Measurements from ENCODE around the gene FRMPD3. TPM values are rescaled to one million over a fixed set of nuclear protein-coding genes. Genes with fewer than 3 reads are reported as not detected.

The FRMPD3 gene
- total RNA-seq, 1 experiment from 2014 or later = 0.99 TPM

DNA sequence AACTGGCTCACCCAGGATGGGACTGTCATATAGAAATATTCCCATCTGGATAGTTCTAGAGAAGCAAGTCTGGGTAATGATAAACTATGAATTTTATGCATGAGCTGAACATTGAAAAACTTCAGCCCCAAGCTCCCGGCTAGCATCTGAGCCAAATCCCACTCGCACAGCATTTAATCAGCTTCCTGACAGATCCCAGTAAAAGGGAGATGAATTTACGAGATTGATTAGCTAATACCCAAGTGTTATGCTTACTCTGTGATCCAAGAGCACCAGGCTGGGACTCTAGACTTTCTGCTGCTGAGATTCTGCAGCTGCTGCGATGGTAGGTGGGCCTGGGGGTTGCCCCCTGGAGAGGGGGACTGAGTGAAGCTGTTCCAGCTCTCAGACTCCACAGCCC, 28.0 kb downstream of the FRMPD3 start:
- H3K27me3 Mint-ChIP-seq (ENCODE audit: unreplicated experiment) = peaks cover 42% of the 10 kb centered on the region

GRCh38 chrX:107480272-107480671, 30.8 kb downstream of the FRMPD3 start:
- no TSS peak for BruUV-seq (replicated peaks)
- no peak overlapping the region for H3K4me3 Mint-ChIP-seq (ENCODE audit: low read depth, unreplicated experiment)

More for the DNA sequence above, 28.0 kb downstream of the FRMPD3 start:
- CTCF ChIA-PET = interaction anchor here (0.6 kb wide), 1 partner anchor 192 kb away, joined by 5 read pairs; no protein-coding TSS in a partner anchor
- intact Hi-C loops (cut with micrococcal nuclease; ENCODE audit: unreplicated experiment) = no loop called here
- Mint-ChIP-seq H3K4me3 (ENCODE audit: low read depth, unreplicated experiment) (no peak overlapping the region), H3K9me3 (ENCODE audit: low read depth, unreplicated experiment) (no peaks in the 10 kb centered on the region), H3K27ac (ENCODE audit: unreplicated experiment) (no peak overlapping the region), H3K4me1 (ENCODE audit: low read depth, unreplicated experiment) (no peaks in the 10 kb centered on the region), H3K36me3 (ENCODE audit: insufficient read depth, unreplicated experiment) (no peaks in the 10 kb centered on the region)
- DNase-seq = no peak
- TF ChIP-seq CTCF (IDR thresholded peaks at IDR 0.05; ENCODE audit: unreplicated experiment) = no peak
- no TSS peak for BruUV-seq (replicated peaks)

DNA sequence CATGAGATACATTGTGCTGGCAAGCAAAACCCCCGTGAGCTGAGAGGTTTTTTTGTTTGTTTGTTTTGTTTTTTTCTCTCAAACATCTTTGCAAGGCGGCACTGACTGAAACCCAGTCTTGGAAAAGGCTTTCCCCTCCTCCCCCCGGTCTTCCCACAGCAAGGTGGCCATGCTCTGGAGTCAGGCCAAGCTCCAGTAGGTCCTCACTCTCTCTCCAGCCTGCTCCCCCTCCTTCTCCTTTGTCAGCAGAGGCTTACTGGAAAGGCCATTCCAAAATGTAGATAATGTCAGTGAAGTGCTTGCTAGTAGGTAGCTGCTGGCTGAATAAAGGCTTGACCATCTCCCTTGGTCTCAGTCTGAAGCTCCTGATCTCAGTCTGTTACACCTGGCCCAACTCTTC, 32.6 kb downstream of the FRMPD3 start:
- Mint-ChIP-seq H3K36me3 (ENCODE audit: insufficient read depth, unreplicated experiment) (no peaks in the 10 kb centered on the region), H3K4me1 (ENCODE audit: low read depth, unreplicated experiment) (no peaks in the 10 kb centered on the region), H3K9me3 (ENCODE audit: low read depth, unreplicated experiment) (no peaks in the 10 kb centered on the region), H3K27ac (ENCODE audit: unreplicated experiment) (no peak overlapping the region), H3K27me3 (ENCODE audit: unreplicated experiment) (peaks cover 34% of the 10 kb centered on the region), H3K4me3 (ENCODE audit: low read depth, unreplicated experiment) (no peak overlapping the region)
- no TSS peak for BruUV-seq (replicated peaks)
- TF ChIP-seq CTCF (IDR thresholded peaks at IDR 0.05; ENCODE audit: unreplicated experiment) = no peak
- CTCF ChIA-PET = no interaction called here
- no peak for DNase-seq
- intact Hi-C loops (cut with micrococcal nuclease; ENCODE audit: unreplicated experiment) = no loop called here

More at GRCh38 chrX:107480272-107480671, 30.8 kb downstream of the FRMPD3 start:
- Mint-ChIP-seq H3K4me1 (ENCODE audit: low read depth, unreplicated experiment) (no peaks in the 10 kb centered on the region), H3K27ac (ENCODE audit: unreplicated experiment) (no peak overlapping the region), H3K36me3 (ENCODE audit: insufficient read depth, unreplicated experiment) (no peaks in the 10 kb centered on the region), H3K27me3 (ENCODE audit: unreplicated experiment) (peaks cover 34% of the 10 kb centered on the region), H3K9me3 (ENCODE audit: low read depth, unreplicated experiment) (no peaks in the 10 kb centered on the region)
- intact Hi-C loops (cut with micrococcal nuclease; ENCODE audit: unreplicated experiment) = no loop called here
- no peak for TF ChIP-seq CTCF (IDR thresholded peaks at IDR 0.05; ENCODE audit: unreplicated experiment)
- CTCF ChIA-PET = interaction anchor here (0.7 kb wide), 1 partner anchor 346 kb away, joined by 3 read pairs; no protein-coding TSS in a partner anchor
- no peak for DNase-seq

- BruUV-seq (replicated peaks) = no TSS peak
- Mint-ChIP-seq H3K9me3 (ENCODE audit: low read depth, unreplicated experiment) (no peaks in the 10 kb centered on the region), H3K4me1 (ENCODE audit: low read depth, unreplicated experiment) (no peaks in the 10 kb centered on the region), H3K36me3 (ENCODE audit: insufficient read depth, unreplicated experiment) (no peaks in the 10 kb centered on the region), H3K27ac (ENCODE audit: unreplicated experiment) (no peak overlapping the region), H3K4me3 (ENCODE audit: low read depth, unreplicated experiment) (no peak overlapping the region), H3K27me3 (ENCODE audit: unreplicated experiment) (peaks cover 47% of the 10 kb centered on the region)
- DNase-seq = no peak
- intact Hi-C loops (cut with micrococcal nuclease; ENCODE audit: unreplicated experiment) = no loop called here
- CTCF ChIA-PET = no interaction called here
- TF ChIP-seq CTCF (IDR thresholded peaks at IDR 0.05; ENCODE audit: unreplicated experiment) = no peak
These were observed 34.7 kb downstream of the FRMPD3 start for GRCh38 chrX:107484002-107484726.
